Gastroesophageal sphincter (tissue), 3 donors: Measurements from ENCODE around the gene PBX3.

Source experiments
- CTCF ChIP-seq, 4 experiments: fragments of 200-600 bp in 2 of 4; fragments of 450-650 bp in 2 of 4; sonication (generic) in 1 of 4; IDR thresholded peaks; one replicate each; pipeline ENCODE4 v1.5.1; 2017 to 2019; ENCODE audit warnings: antibody characterized with exemption in 4 of 4, mild to moderate bottlenecking in 2 of 4, moderate library complexity in 2 of 4
- EP300 ChIP-seq: sonication (generic); formaldehyde crosslinking; IDR thresholded peaks from one replicate; pipeline ENCODE4 v1.6.1; 2017; ENCODE audit warnings: antibody characterized with exemption, mild to moderate bottlenecking
- POLR2A ChIP-seq, 2 donors: fragments of 450-650 bp; IDR thresholded peaks; one replicate each; pipeline ENCODE4 v1.6.1; 2017; ENCODE audit warnings: antibody characterized with exemption in 2 of 2, mild to moderate bottlenecking in 2 of 2, moderate library complexity in 1 of 2
- POLR2AphosphoS5 ChIP-seq: sonication (generic); formaldehyde crosslinking; IDR thresholded peaks from one replicate; pipeline ENCODE4 v1.6.1; 2017; ENCODE audit warnings: antibody characterized with exemption

- TF ChIP-seq CTCF (IDR thresholded peaks at IDR 0.05) (no peak), POLR2AphosphoS5 (no peak), POLR2A (IDR thresholded peaks at IDR 0.05) (no peak), EP300 (no peak)
Measured at GRCh38 chr9:125772740-125773139, 25.6 kb downstream of the PBX3 start.
